Bone marrow (tissue), 2 donors: ENCODE results near the gene CMTM8.

ENCODE experiments used
- DNase-seq, 2 donors: peaks; one replicate each; lab custom pipeline; 2025; lab: John Stamatoyannopoulos, UW

CMTM8 gene

GRCh38 chr3:32410367-32411246 lies 172.1 kb downstream of the CMTM8 start:
- DNase-seq: no peak

- DNase-seq: no peak
These were observed 173.0 kb downstream of the CMTM8 start for GRCh38 chr3:32411442-32411841.

- no peak for DNase-seq
These were observed 174.4 kb downstream of the CMTM8 start for GRCh38 chr3:32412887-32413286.

GRCh38 chr3:32413845-32414521 lies 175.5 kb downstream of the CMTM8 start:
- DNase-seq: no peak

- DNase-seq: peak in 1 of 2 donors; percentile 23
These were observed 176.2 kb downstream of the CMTM8 start for GRCh38 chr3:32414522-32415202.

GRCh38 chr3:32419742-32420125 lies 181.3 kb downstream of the CMTM8 start:
- DNase-seq: peak in 1 of 2 donors; percentile 69
